GM13977 (cell line): ENCODE measurements around the gene PLEKHM2.
A peak's percentile ranks its signal among the peaks of the same experiment; 100 is the strongest.

Experiments
- DNase-seq: peaks from one replicate; pipeline ENCODE4 v3.0.0; 2012; ENCODE audit warnings: low spot score
- in situ Hi-C: fragments of 300-500 bp; cut with MboI; formaldehyde crosslinking; loops from one replicate; pipeline ENCODE4 v1.12.0; 2022; ENCODE audit warnings: low sequenced_read_pairs, low pct_unique_long_range_greater_than_20kb, mixed read lengths, inconsistent platforms; ENCODE audit not compliant: unreplicated experiment
- TF ChIP-seq, protein P1 (sequence below): IDR thresholded peaks from 2 replicates; pipeline ENCODE4 v1.5.1; 2012; ENCODE audit warnings: mild to moderate bottlenecking, control low read depth; ENCODE audit not compliant: insufficient read depth; ENCODE audit errors: extremely low read depth, missing control alignments

Gene PLEKHM2

DNA sequence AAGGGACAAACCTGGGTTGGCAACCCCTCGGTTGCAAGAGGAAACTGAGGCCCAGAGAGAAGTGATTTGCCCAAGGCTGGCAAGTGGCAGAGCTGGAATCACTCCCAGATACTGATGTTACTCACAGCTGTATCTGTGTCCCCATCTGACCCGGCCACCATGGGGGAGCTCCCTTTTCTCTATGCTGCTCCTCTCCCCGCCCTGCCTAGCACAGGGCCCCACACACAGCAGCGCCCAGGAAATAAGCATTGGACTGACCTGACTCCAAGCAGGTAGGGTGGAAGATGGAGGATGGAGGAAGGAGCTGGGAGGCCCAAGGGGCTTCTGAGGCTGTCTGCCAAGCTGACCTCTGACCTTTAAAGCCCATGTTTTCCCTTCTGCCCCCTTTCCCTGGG is 71.5 kb downstream of the PLEKHM2 start:
- in situ Hi-C loops = no loop called here
- TF ChIP-seq, protein P1, sequence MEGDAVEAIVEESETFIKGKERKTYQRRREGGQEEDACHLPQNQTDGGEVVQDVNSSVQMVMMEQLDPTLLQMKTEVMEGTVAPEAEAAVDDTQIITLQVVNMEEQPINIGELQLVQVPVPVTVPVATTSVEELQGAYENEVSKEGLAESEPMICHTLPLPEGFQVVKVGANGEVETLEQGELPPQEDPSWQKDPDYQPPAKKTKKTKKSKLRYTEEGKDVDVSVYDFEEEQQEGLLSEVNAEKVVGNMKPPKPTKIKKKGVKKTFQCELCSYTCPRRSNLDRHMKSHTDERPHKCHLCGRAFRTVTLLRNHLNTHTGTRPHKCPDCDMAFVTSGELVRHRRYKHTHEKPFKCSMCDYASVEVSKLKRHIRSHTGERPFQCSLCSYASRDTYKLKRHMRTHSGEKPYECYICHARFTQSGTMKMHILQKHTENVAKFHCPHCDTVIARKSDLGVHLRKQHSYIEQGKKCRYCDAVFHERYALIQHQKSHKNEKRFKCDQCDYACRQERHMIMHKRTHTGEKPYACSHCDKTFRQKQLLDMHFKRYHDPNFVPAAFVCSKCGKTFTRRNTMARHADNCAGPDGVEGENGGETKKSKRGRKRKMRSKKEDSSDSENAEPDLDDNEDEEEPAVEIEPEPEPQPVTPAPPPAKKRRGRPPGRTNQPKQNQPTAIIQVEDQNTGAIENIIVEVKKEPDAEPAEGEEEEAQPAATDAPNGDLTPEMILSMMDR = no peak

GRCh38 chr1:15756143-15757015 is 72.3 kb downstream of the PLEKHM2 start:
- in situ Hi-C loops = no loop called here
- TF ChIP-seq, protein P1 = no peak
- no peak for DNase-seq

More for the DNA sequence above, 71.5 kb downstream of the PLEKHM2 start:
- no peak for DNase-seq

DNA sequence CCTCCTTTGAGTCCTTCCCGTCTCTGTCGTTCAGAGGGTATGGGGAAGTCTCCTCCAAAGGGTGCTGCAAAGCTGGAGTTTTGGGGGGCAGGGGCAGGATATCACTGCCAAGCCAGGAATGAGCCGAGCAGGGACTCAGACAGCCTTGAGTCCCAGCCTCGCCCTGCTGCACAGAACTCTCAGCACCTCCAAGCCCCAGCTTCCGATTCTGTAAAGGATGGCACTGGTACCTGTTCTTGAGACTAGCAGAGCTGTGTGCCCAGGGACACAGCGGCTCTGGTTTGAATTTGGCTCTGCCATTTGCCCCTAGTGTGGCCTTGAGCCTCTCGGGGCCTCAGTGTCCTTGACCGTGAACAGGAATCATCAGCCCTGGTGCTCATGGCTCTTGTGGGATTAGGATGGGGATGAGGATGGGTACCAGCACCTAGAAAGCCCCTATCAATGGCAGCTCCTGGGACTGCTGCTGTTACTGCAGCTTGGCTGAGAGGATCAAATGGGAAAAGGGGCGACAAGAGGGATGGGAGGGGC is 73.0 kb downstream of the PLEKHM2 start:
- TF ChIP-seq, protein P1 = no peak
- no peak for DNase-seq
- in situ Hi-C loops = no loop called here

GRCh38 chr1:15757575-15758342 is 73.6 kb downstream of the PLEKHM2 start:
- in situ Hi-C loops = no loop called here
- TF ChIP-seq, protein P1 = no peak
- DNase-seq = peak; percentile 36

GRCh38 chr1:15758343-15758931 is 74.3 kb downstream of the PLEKHM2 start, which contains the start of gene FBLIM1:
Gene FBLIM1, plus strand, starts transcription at chr1:15758795. Its CDS starts 6,189 bp downstream, at chr1:15764984.
- in situ Hi-C loops = no loop called here

More at GRCh38 chr1:15758343-15758931, 74.3 kb downstream of the PLEKHM2 start, which contains the start of gene FBLIM1:
- TF ChIP-seq, protein P1 = no peak
- peak; percentile 38 for DNase-seq
